Adrenal gland (tissue), 5 donors: ENCODE results near the gene CDH5.

Experiments
- POLR2A ChIP-seq, 2 donors: fragments of 450-650 bp; IDR thresholded peaks; one replicate each; pipeline ENCODE4 v1.6.1; 2017; ENCODE audit warnings: antibody characterized with exemption in 2 of 2, mild to moderate bottlenecking in 2 of 2, moderate library complexity in 1 of 2
- TF ChIP-seq, protein P1 (sequence below), 6 experiments: fragments of 450-650 bp in 4 of 6; fragments of 200-600 bp in 2 of 6; sonication (generic) in 1 of 6; IDR thresholded peaks; 1 replicate in 5 of 6; 2 replicates in 1 of 6; pipeline versions ENCODE4 v1.5.1 to v1.8.0; 2016 to 2021; ENCODE audit warnings: antibody characterized with exemption in 6 of 6, mild to moderate bottlenecking in 2 of 6, moderate library complexity in 1 of 6
- donor health status: DM: no; HTN: no; CAD: no.

DNA sequence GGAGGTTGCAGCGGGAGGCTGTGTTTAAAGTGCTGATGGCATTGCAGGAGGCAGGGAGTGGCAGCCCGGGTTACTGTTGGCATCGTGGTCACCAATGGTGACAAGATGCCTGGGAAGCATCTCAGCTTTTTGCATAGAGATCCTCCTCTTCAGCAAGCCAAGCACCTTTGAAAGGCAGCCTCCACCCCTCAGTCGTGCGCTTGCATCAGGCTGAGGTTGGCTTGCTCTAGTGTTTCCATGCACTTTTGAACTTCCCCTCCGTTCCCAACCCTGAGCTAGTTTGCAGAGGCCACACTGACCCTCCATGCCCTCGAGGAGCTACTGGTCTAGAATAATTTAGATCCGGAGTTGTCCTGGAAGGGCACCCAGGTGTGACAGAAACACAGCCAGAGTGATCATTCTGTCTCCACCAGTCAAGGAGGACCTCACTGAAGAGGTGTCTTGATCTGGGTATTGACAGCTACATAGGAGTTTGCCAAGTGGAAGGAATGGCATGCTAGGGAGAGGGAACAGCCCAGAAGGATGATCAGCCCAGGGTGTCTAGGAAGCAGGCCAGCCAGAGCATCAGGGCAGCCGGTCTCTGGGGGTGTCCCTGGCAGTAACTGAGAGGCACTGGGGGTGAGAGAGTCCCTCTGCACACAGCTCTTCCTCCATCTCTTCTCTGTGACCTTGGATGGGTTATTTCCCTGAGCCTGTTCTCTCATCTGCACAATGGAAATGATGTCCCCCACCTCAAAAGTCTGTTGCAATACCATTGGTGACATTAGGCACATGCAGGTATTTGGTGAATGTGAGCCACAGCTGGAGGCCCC lies 68.3 kb downstream of the CDH5 start:
- no peak for TF ChIP-seq POLR2A (IDR thresholded peaks at IDR 0.05)
- TF ChIP-seq, protein P1, sequence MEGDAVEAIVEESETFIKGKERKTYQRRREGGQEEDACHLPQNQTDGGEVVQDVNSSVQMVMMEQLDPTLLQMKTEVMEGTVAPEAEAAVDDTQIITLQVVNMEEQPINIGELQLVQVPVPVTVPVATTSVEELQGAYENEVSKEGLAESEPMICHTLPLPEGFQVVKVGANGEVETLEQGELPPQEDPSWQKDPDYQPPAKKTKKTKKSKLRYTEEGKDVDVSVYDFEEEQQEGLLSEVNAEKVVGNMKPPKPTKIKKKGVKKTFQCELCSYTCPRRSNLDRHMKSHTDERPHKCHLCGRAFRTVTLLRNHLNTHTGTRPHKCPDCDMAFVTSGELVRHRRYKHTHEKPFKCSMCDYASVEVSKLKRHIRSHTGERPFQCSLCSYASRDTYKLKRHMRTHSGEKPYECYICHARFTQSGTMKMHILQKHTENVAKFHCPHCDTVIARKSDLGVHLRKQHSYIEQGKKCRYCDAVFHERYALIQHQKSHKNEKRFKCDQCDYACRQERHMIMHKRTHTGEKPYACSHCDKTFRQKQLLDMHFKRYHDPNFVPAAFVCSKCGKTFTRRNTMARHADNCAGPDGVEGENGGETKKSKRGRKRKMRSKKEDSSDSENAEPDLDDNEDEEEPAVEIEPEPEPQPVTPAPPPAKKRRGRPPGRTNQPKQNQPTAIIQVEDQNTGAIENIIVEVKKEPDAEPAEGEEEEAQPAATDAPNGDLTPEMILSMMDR (IDR thresholded peaks at IDR 0.05), result no peak
